Measurements from ENCODE around the gene UGT2A3.
"Not testable (repeated sequence)": the region's sequence is repeated elsewhere in the genome, so short reads cannot be mapped to it uniquely, and the experiment has no call there.

UGT2A3 gene

GRCh38 chr4:68951078-68951805, at the start of gene UGT2A3:
UGT2A3 (minus strand) TSS chr4:68951804; CDS start chr4:68951760, 44 bp downstream.
- no peak for DNase-seq (ENCODE audit: low read depth)

- no peak for DNase-seq (ENCODE audit: low read depth)
Measured at GRCh38 chr4:68997040-68997439, 45.4 kb upstream of the UGT2A3 start.

- no peak for DNase-seq (ENCODE audit: low read depth)
Measured at GRCh38 chr4:68995292-68995691, 43.7 kb upstream of the UGT2A3 start.

GRCh38 chr4:68987007-68987406, 35.4 kb upstream of the UGT2A3 start:
- no peak for DNase-seq (ENCODE audit: low read depth)

GRCh38 chr4:68985442-68985841, 33.8 kb upstream of the UGT2A3 start:
- no peak for DNase-seq (ENCODE audit: low read depth)

GRCh38 chr4:68984947-68985346, 33.3 kb upstream of the UGT2A3 start:
- DNase-seq (ENCODE audit: low read depth) = no peak

- DNase-seq (ENCODE audit: low read depth) = no peak
Measured at GRCh38 chr4:68963374-68963773, 11.8 kb upstream of the UGT2A3 start.

- no peak for DNase-seq (ENCODE audit: low read depth)
Measured at GRCh38 chr4:68962868-68963267, 11.3 kb upstream of the UGT2A3 start.

GRCh38 chr4:68960294-68961163, 8.9 kb upstream of the UGT2A3 start:
- DNase-seq (ENCODE audit: low read depth) = no peak

- not testable (repeated sequence) for DNase-seq (ENCODE audit: low read depth)
Measured at GRCh38 chr4:68959085-68959484, 7.5 kb upstream of the UGT2A3 start.

GRCh38 chr4:68954126-68954525, 2.5 kb upstream of the UGT2A3 start:
- no peak for DNase-seq (ENCODE audit: low read depth)

- DNase-seq (ENCODE audit: low read depth) = no peak
Measured at GRCh38 chr4:68953056-68953596, 1.5 kb upstream of the UGT2A3 start.

GRCh38 chr4:68951806-68952585, 392 bp upstream of the UGT2A3 start:
- DNase-seq (ENCODE audit: low read depth) = no peak

- DNase-seq (ENCODE audit: low read depth) = no peak
Measured at GRCh38 chr4:68950033-68950432, 1.6 kb downstream of the UGT2A3 start.

GRCh38 chr4:68948985-68949384, 2.6 kb downstream of the UGT2A3 start:
- DNase-seq (ENCODE audit: low read depth) = no peak

GRCh38 chr4:68948044-68948743, 3.4 kb downstream of the UGT2A3 start:
- no peak for DNase-seq (ENCODE audit: low read depth)

GRCh38 chr4:68929076-68929737, 22.4 kb downstream of the UGT2A3 start:
- no peak for DNase-seq (ENCODE audit: low read depth)

- no peak for DNase-seq (ENCODE audit: low read depth)
Measured at GRCh38 chr4:68927165-68927564, 24.4 kb downstream of the UGT2A3 start.

- not testable (repeated sequence) for DNase-seq (ENCODE audit: low read depth)
Measured at GRCh38 chr4:68922202-68922601, 29.4 kb downstream of the UGT2A3 start.

GRCh38 chr4:68921051-68921450, 30.6 kb downstream of the UGT2A3 start:
- DNase-seq (ENCODE audit: low read depth) = no peak

- no peak for DNase-seq (ENCODE audit: low read depth)
Measured at GRCh38 chr4:68917016-68917415, 34.6 kb downstream of the UGT2A3 start.
